Neutrophil (primary cell): Measurements from ENCODE around the gene LIMK2.

ENCODE experiments used
- H3K27ac ChIP-seq: fragments of 200-600 bp; sonication (generic); 2 replicates; pipeline ENCODE4 v1.5.1; 2016; ENCODE audit warnings: mild to moderate bottlenecking, moderate library complexity
- H3K27me3 ChIP-seq: fragments of 200-600 bp; sonication (generic); 2 replicates; pipeline ENCODE4 v1.6.0; 2016; ENCODE audit warnings: mild to moderate bottlenecking
- H3K36me3 ChIP-seq: fragments of 200-600 bp; sonication (generic); 2 replicates; pipeline ENCODE4 v1.5.1; 2017
- H3K4me1 ChIP-seq, 2 experiments: fragments of 200-600 bp in 1 of 2; sonication (generic) in 1 of 2; 1 replicate in 1 of 2; 2 replicates in 1 of 2; pipeline versions ENCODE4 v1.5.1 to v1.6.1; 2013 to 2016; ENCODE audit warnings: low read depth in 1 of 2, low read length in 1 of 2, mild to moderate bottlenecking in 1 of 2, moderate library complexity in 1 of 2; ENCODE audit not compliant: control insufficient read depth in 1 of 2, insufficient read depth in 1 of 2
- H3K4me3 ChIP-seq, 2 experiments: fragments of 200-600 bp in 1 of 2; sonication (generic) in 1 of 2; 1 replicate in 1 of 2; 2 replicates in 1 of 2; pipeline ENCODE4 v1.5.1; 2013 to 2016; ENCODE audit warnings: low read depth in 1 of 2, low read length in 1 of 2, mild to moderate bottlenecking in 1 of 2, moderate library complexity in 1 of 2
- H3K9me3 ChIP-seq: fragments of 200-600 bp; sonication (generic); 2 replicates; pipeline ENCODE4 v1.5.1; 2016
- TF ChIP-seq, protein P1 (sequence below): fragments of 200-600 bp; sonication (generic); IDR thresholded peaks from 2 replicates; pipeline ENCODE4 v1.5.1; 2016; ENCODE audit warnings: antibody characterized with exemption

Gene LIMK2

DNA sequence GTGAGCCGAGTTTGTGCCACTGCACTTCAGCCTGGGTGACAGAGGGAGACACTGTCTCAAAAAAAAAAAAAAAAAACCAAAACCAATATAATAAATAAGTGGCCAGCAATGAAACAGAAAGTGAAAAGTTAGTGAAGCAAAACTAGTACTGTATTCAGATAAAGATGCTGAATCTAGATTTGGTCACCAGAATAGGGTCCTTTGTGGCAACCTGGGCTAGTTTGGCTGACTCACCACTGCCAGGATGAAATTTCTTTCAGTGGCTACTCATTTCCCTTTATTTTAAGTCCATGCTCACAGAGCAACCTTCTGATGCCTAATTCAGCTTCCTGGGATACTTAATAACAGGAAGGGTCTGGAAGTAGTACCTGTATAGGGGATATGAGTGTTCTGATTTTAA is 26.0 kb downstream of the LIMK2 start:
- TF ChIP-seq, protein P1, sequence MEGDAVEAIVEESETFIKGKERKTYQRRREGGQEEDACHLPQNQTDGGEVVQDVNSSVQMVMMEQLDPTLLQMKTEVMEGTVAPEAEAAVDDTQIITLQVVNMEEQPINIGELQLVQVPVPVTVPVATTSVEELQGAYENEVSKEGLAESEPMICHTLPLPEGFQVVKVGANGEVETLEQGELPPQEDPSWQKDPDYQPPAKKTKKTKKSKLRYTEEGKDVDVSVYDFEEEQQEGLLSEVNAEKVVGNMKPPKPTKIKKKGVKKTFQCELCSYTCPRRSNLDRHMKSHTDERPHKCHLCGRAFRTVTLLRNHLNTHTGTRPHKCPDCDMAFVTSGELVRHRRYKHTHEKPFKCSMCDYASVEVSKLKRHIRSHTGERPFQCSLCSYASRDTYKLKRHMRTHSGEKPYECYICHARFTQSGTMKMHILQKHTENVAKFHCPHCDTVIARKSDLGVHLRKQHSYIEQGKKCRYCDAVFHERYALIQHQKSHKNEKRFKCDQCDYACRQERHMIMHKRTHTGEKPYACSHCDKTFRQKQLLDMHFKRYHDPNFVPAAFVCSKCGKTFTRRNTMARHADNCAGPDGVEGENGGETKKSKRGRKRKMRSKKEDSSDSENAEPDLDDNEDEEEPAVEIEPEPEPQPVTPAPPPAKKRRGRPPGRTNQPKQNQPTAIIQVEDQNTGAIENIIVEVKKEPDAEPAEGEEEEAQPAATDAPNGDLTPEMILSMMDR = no peak
- Histone ChIP-seq H3K36me3 (peaks cover 59% of the 10 kb centered on the region), H3K9me3 (no peaks in the 10 kb centered on the region), H3K27ac (peak overlapping the region; percentile 65), H3K4me3 (no peak overlapping the region), H3K4me1 (peaks cover 56 to 67% of the 10 kb centered on the region in 2 experiments), H3K27me3 (no peaks in the 10 kb centered on the region)

DNA sequence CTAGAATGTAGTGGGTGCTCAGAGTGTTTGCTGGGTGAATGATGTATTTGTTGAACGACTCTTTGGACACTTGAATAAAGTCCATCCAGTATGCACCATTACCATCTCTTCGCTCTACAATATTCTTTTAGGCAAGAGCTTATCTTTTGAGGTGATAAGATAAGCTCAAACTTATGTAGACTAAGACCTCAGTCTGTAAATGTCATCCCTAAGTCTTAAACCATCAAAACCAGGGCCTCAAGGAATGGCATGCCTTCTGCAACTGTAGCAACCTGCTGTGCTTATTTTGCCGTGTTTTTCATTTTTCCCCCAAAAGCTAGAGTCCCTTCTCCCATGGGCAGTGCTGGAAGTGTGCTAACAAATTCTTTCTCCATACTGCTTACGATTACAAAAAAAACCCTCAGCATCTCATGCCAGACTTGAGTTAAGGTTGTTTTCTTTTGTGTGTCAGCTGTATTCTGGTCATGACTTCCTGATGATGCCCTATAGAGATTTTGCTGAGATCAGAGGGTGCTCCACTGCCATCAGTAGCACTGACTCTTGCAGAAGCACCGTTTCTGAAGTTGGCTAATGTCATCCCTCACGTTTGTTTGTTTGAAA is 27.8 kb downstream of the LIMK2 start:
- Histone ChIP-seq H3K4me3 (no peak overlapping the region), H3K9me3 (no peaks in the 10 kb centered on the region), H3K27me3 (no peaks in the 10 kb centered on the region), H3K4me1 (peaks cover 38 to 48% of the 10 kb centered on the region in 2 experiments), H3K36me3 (peaks cover 74% of the 10 kb centered on the region), H3K27ac (peak overlapping the region; percentile 65)
- TF ChIP-seq, protein P1 = no peak

DNA sequence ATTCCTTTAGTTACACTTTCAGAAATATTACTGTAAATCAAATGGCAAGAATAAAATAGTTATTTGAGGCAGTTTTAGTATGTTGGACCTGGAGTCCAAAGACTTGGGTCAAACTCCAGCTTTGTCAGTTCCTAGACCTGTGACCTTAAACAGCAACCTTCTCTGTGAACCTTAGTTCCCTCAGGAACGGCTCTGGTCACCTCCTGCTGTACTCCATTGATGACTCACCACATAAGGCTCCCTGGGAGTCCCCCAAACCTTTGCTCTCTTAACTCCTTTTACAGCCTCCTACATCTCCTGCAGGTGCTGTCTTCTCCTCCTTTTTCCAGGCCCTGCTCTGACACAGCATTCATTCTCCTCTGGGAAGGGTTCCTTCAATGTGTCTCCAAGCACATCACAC is 29.1 kb downstream of the LIMK2 start:
- H3K4me3 ChIP-seq = no peak overlapping the region
- H3K27me3 ChIP-seq = no peaks in the 10 kb centered on the region
- no peaks in the 10 kb centered on the region for H3K9me3 ChIP-seq
- peaks cover 24 to 36% of the 10 kb centered on the region in 2 experiments for H3K4me1 ChIP-seq
- TF ChIP-seq, protein P1 = no peak
- H3K36me3 ChIP-seq = peaks cover 82% of the 10 kb centered on the region
- H3K27ac ChIP-seq = peak overlapping the region; percentile 48

DNA sequence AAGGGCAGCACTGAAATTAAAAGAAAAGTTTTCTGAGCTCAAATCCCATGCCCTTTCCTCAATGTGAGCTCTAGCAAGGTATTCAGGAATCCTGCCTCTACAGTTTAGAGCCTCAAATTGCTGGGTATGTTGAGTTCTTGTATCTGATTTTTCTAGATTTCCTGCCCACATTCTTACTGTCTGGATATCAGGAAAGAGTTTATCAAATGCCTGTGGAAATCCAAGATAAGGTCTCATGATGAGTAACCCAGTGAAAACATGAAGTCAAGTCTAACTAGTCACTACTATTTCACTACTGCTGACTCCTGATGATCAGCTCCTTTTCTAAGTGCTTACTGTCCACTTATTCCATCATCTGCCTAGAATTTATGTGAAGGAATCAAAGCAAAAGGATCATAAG is 29.8 kb downstream of the LIMK2 start:
- TF ChIP-seq, protein P1 = no peak
- Histone ChIP-seq H3K9me3 (no peaks in the 10 kb centered on the region), H3K4me1 (peaks cover 27 to 39% of the 10 kb centered on the region in 2 experiments), H3K4me3 (no peak overlapping the region), H3K36me3 (peaks cover 79% of the 10 kb centered on the region), H3K27ac (peak overlapping the region; percentile 48), H3K27me3 (no peaks in the 10 kb centered on the region)

DNA sequence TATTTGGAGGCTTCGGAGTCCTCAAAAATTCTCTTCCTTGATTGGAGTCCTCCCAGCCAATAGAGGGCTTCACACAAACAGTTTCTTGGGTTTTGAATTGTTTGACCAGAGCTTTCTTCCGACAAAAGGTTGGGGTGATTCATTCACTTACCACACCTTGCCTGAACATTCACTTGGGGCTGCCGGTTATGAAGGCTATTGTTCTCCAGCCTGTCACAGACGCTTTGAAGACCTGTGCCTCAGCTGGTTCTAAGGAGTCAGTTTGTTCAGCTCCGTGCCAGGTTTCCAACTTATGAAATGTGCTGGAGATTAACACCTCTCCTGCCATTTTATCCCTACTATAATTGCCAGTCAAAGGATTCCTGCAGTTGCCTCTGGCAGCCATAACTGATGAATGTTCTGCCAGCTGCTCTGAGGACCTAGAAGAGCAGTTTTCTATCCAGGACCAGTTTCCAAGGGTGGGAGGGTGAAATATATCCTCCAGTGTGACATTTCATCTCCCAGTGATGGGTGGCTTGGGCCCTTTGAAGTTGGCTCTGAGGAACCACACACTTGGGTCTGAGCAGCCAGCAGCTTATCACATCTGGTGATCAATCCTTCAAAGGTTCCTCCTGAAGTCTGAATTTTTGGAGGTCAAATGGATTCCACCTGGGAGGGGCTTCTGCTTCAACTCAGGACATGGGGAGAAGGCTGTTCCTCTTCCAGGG is 31.4 kb downstream of the LIMK2 start:
- Histone ChIP-seq H3K4me3 (no peak overlapping the region), H3K9me3 (no peaks in the 10 kb centered on the region), H3K27ac (peak overlapping the region; percentile 48), H3K4me1 (peaks cover 32 to 41% of the 10 kb centered on the region in 2 experiments), H3K27me3 (no peaks in the 10 kb centered on the region), H3K36me3 (peaks cover 88% of the 10 kb centered on the region)
- TF ChIP-seq, protein P1 = no peak
